Kidney epithelial cell (primary cell): Measurements from ENCODE around the gene FAM184A. TPM values are rescaled to one million over a fixed set of nuclear protein-coding genes. Genes with fewer than 3 reads are reported as not detected.

ENCODE experiments used
- DNase-seq: peaks from one replicate; pipeline ENCODE4 v3.0.0-alpha.2; 2010; ENCODE audit warnings: low read depth
- H3K27me3 ChIP-seq: 2 replicates; pipeline ENCODE4 v1.6.0; 2011; ENCODE audit warnings: low read length; ENCODE audit not compliant: control insufficient read depth, insufficient read depth
- H3K36me3 ChIP-seq: 2 replicates; pipeline ENCODE4 v1.5.1; 2011; ENCODE audit warnings: low read length; ENCODE audit not compliant: control insufficient read depth, insufficient read depth
- H3K4me3 ChIP-seq: 2 replicates; pipeline ENCODE4 v1.5.1; 2011; ENCODE audit warnings: low read depth, mild to moderate bottlenecking, control low read depth, low read length
- CTCF ChIP-seq: IDR thresholded peaks from 2 replicates; pipeline ENCODE4 v1.5.1; 2011; ENCODE audit warnings: mild to moderate bottlenecking, moderate library complexity, low read length, control low read depth, inconsistent platforms; ENCODE audit not compliant: insufficient read depth, poor library complexity, severe bottlenecking
- total RNA-seq: library from RNA; depleted of rRNA; stranded (reverse); fragments of >200 nt; gene quantifications from 2 replicates; pipeline ENCODE4 v1.2.3, GENCODE V29; 2015

FAM184A gene
- total RNA-seq, 1 donor from 2014 or later, result 2.0 TPM

- Histone ChIP-seq H3K36me3 (no peaks in the 10 kb centered on the region), H3K4me3 (no peak overlapping the region), H3K27me3 (no peaks in the 10 kb centered on the region)
- no peak for TF ChIP-seq CTCF
- no peak for DNase-seq
Observed at GRCh38 chr6:119113961-119114360, 35.5 kb upstream of the FAM184A start.

GRCh38 chr6:119112812-119113530 is 34.5 kb upstream of the FAM184A start:
- DNase-seq, result no peak
- Histone ChIP-seq H3K36me3 (no peaks in the 10 kb centered on the region), H3K4me3 (no peak overlapping the region), H3K27me3 (no peaks in the 10 kb centered on the region)
- TF ChIP-seq CTCF, result no peak

GRCh38 chr6:119110601-119111548 is 32.4 kb upstream of the FAM184A start:
- Histone ChIP-seq H3K27me3 (no peaks in the 10 kb centered on the region), H3K4me3 (no peak overlapping the region), H3K36me3 (no peaks in the 10 kb centered on the region)
- peak; percentile 53 for TF ChIP-seq CTCF
- DNase-seq, result no peak

GRCh38 chr6:119109654-119110325 is 31.3 kb upstream of the FAM184A start:
- Histone ChIP-seq H3K36me3 (no peaks in the 10 kb centered on the region), H3K27me3 (no peaks in the 10 kb centered on the region), H3K4me3 (no peak overlapping the region)
- DNase-seq, result no peak
- no peak for TF ChIP-seq CTCF

GRCh38 chr6:119108076-119108475 is 29.6 kb upstream of the FAM184A start:
- Histone ChIP-seq H3K27me3 (no peaks in the 10 kb centered on the region), H3K4me3 (no peak overlapping the region), H3K36me3 (no peaks in the 10 kb centered on the region)
- TF ChIP-seq CTCF, result no peak
- no peak for DNase-seq
